8988T (cell line): ENCODE data around the gene AASDH.
A peak's percentile ranks its signal among the peaks of the same experiment; 100 is the strongest.

Experiments
- DNase-seq: peaks from one replicate; pipeline ENCODE4 v3.0.0; 2011

Gene AASDH, protein sequence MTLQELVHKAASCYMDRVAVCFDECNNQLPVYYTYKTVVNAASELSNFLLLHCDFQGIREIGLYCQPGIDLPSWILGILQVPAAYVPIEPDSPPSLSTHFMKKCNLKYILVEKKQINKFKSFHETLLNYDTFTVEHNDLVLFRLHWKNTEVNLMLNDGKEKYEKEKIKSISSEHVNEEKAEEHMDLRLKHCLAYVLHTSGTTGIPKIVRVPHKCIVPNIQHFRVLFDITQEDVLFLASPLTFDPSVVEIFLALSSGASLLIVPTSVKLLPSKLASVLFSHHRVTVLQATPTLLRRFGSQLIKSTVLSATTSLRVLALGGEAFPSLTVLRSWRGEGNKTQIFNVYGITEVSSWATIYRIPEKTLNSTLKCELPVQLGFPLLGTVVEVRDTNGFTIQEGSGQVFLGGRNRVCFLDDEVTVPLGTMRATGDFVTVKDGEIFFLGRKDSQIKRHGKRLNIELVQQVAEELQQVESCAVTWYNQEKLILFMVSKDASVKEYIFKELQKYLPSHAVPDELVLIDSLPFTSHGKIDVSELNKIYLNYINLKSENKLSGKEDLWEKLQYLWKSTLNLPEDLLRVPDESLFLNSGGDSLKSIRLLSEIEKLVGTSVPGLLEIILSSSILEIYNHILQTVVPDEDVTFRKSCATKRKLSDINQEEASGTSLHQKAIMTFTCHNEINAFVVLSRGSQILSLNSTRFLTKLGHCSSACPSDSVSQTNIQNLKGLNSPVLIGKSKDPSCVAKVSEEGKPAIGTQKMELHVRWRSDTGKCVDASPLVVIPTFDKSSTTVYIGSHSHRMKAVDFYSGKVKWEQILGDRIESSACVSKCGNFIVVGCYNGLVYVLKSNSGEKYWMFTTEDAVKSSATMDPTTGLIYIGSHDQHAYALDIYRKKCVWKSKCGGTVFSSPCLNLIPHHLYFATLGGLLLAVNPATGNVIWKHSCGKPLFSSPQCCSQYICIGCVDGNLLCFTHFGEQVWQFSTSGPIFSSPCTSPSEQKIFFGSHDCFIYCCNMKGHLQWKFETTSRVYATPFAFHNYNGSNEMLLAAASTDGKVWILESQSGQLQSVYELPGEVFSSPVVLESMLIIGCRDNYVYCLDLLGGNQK

DNA sequence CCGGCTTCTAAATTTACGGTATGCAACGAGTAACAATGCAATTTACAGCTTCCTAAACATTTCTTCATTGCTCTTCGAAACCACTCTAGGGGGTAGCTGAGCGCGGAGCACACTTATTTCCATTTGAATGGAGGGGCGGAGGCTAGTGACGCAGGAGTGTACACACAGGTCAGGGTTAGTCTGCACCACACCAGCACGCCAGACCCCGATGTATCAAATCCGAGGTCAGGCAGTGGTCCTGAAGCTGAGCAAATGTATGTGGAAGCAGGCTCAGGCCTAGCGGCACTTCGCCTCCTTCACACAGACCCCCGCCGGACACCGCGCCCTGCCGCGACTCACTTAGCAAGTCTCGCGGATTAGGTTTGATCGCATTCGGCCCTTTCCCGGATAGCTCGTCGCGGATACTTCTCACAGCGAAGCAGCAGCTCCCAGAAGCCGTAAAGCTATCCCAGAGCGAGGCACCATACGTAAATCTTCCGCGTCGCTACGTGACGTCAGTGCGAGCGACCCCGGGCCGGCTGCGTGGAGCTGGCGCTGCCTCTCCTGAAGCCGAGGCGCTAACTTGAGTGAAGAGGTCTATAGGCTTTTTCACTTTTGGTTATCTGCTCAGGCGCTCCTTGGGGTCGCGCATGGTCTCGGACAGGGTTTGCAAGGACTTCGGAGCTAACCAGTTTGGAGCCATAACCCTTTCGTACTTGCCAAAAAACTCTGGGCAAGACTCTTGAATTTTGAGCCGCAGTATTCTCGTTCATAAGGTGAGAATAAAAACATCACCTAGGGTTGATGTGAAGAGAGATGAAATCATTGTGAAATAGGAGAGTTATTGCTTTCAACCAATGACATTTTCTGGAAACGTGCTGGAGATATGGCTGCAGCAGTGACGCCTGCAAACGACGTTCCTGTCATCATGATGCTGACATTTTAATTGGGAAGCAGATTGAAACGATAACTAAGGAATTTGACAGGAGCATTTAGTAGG, at the start of gene AASDH:
Gene AASDH (minus strand): TSS at position 469 of the 979 bp plus-strand sequence. CDS start 3,192 bp downstream, outside the sequence.
- DNase-seq = peak; percentile 54

DNA sequence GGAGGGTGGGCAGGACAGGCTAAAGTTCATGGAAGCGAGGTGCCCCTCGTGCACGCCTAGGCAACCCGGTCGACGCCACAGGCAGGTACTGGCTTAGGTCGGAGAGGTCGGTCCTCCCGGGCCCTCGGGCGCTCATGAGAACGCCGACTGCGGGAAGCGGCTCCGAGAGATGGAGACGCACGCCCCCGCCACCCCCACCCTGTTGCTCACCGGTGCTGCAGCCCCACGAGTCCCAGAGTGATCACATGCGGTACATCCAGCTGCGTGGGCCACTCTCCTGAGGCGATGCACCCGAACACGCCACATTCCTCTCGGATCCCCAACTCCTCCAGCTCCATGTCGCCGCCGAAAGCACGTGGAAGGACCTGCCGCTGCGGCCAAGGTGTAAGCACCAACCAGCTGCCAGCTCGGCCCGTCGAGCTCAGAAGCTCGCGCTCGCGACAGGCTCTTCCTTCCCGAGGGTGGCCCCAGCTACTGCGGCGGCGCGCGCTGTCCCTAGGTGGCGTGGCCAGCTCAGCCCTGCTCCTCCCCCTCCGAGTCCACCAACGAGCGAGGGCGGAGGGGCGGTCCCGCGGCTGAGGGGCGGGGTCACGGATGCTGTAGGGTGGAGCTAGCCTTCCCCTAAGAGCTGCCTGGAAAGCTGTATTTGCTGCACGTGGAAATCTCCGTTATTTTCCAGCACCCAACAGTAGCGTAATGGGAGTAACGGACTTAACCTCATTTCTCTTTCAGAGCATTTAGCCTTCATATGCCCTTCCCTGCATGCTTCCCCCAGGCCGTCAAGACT, 48.0 kb upstream of the AASDH start, which contains the start of gene PPAT:
Gene PPAT (minus strand): TSS at position 476 of the 787 bp plus-strand sequence. CDS start 138 bp downstream, at position 338.
- DNase-seq = peak; percentile 87

DNA sequence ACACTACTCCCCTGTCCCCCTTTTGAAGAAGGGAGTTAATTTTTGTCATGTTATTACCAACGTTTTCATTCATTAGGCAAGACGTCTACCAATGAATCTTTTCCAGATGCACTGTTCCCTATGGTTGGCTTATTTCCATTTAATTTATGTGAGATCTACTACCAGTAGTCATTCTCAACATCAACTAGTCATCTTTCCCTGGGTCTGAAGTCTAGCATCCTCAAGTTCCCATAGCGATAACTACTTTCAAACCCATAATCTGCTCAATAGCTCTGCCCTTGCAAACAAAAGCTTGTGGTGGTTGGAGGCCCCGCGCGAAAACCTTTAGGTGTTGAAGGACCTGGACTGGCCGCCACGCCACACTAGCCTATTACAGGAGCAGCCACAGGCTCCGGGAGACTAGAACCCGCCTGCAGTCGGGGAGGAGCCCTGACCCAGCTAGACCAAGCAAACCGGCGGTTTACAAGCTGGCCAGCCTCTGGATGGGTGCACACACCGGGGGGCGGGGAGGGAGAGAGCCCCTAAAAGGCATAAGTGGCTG, 47.4 kb upstream of the AASDH start:
- peak; percentile 26 for DNase-seq

DNA sequence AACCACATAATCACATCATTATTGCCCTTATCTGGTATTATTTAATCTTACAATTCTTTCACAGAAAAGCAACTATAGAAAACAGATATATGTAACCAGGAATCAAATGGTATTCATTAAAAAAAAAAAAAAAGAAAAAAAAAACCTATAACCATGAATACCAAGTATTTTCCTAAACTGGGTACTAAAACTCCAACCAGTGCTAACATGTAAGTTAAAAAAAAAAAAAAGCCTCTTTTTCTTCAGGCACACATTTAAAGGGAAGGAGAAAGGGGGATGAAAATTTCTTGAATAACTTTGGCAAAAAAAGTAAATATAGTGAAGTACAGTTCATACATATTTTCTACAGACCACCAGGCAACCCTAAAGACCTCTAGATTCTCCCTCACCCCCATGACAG, 46.0 kb upstream of the AASDH start:
- DNase-seq = no peak

DNA sequence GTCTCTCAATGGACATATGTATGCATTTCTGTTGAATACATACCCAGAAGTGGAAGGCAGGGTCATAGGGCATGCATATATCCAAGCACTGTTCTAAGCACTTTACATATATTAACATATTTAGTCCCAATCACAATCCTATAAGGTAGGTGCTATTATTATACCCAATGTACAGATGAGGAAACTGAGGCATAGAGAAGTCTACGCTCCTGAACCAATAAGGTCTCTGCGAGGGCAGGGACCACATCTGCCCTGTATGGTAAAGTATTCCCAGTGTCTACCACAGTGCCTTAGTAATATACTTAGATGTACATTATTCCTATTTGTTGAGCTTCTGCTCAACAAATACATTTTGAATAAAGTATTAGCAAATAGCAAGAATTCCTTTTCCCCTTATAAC, 42.9 kb upstream of the AASDH start:
- no peak for DNase-seq

DNA sequence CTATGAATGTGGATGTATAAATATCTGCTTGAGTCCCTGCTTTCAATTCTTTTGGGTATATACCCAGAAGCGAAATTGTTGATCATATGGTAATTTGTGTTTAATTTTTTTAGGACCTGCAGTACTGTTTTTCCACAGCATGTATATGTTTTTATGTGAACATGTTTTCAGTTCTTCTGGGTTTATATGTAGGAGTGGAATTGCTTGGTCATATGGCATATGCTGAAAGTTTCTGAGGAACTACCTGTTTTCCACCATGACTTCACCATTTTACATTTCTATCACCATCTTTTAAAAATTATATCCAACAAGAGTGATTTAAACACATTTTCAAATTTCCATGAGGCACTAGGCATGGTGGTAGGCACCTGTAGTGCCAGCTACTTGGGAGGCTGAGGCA, 39.9 kb upstream of the AASDH start:
- no peak for DNase-seq

DNA sequence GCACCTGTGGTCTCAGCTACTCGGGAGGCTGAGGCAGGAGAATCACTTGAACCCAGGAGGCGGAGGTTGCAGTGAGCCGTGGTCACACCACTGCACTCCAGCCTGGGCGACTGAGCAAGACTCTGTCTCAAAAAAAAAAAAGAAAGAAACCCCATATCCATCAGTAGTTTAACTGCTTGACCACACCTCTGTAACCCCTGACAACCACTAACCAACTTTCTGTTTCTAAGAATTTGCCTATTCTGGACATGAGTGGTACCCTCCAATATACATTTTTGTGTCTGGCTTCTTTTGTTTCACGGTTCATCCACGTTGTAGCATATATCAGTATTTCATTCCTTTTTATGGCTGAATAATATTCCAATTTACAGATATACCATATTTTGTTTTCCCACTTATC, 39.0 kb upstream of the AASDH start:
- DNase-seq = no peak

DNA sequence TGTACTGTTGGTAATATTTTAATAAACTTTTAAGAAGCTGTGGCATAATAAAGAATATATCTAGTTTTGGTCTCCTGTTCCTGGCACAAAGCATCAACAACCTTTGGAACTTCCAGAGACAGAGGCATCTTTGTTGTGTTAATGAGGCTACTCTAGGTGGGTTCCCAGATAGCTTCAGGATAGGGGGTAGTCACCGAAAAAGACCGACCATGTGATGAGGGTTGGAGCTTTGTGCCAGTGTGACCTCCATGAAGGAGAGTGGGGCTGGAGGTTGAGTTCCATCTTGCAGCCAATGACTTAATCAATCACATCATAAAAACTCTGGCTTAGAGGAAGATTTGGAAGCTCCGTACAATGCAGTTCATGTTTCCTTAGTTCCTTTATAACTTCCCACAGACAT, 38.2 kb upstream of the AASDH start:
- DNase-seq = no peak

DNA sequence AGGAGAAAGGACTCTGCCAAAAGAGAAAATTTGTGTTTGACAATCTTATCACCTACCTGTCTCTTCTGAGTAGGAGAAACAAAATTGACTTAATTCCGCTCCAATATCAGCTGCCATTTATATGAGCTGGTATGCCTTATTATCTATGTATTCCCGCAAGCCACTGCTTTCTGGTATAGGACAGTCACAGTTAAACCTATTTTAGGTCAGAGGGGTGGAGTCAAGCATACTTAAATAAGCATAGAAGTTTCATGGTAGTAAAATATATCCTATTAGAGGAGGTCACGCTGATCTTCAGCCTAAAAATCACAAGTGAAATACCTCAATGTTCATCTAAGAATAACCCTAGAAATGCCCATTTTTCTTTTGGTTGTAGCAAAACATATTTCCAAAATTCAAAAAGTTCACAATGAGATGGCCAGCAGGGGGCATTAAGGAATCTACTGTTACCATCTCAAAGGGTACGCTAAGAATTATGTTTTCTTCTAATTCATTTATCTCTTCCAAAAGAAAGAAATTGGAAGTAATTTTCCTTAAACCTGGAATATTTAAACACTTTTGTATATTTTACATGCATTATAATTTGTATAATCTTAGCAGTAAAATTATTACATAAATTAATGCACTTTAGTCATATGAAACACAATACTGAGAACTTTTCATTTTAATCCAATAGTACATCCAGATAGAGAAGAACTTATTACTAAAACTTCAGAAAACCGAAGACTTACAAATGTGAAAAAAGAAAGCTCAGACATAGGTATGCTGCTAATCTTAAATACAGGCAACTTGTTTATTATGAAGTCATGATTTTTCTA, 37.6 kb upstream of the AASDH start:
- DNase-seq = no peak

DNA sequence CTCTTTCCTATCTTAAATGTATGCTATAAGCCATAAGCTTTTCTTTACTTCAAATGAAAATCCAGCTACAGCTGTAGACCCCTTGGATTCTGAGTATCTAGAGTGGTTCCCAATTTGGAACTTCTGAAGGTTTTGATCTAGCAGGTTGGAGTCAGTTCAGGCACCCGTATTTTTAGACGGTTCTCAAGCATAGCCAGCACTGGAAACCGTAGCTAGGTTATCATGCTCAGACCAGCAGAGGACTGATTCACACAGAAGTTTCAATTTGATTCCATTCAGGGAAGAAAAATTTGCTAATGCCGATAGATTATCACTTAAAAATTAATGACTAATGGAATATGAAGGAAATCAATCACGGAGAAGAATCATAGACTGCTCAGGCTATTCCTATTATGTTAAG, 36.9 kb upstream of the AASDH start:
- no peak for DNase-seq

DNA sequence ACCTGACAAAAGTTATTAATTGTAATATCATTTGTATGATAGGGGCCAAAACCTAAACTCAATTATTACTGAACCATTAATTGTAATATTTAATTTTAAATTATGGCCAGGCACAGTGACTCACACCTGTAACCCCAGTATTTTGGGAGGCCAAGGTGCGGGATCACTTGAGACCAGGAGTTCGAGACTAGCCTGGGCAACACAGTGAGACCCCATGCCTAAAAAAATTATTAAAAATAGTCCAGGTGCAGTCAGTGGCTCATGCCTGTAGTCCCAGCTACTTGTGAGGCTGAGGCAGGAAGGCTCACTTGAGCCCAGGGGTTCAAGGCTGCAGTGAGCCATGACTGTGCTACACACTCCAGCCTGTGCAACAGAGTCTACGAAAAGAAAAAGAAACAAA, 30.1 kb upstream of the AASDH start:
- DNase-seq = no peak

DNA sequence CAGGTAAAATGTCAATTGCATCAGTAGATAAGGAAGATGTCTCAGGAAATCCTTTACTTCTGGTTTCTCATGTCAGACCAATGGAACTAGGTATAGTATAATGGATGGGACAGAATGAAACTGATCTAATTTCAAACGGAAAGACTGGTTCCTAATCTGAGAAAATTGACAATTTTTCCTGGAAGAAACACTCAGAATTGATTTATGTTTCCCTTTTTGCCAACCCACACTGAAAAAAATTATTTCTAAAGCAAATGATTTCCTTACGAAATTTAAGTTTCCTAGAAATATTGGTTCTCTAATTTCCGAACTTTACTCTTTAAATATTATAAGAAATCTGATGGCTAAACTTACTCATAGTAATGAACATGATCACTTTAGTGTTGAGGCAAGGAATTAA, 29.1 kb upstream of the AASDH start:
- no peak for DNase-seq

DNA sequence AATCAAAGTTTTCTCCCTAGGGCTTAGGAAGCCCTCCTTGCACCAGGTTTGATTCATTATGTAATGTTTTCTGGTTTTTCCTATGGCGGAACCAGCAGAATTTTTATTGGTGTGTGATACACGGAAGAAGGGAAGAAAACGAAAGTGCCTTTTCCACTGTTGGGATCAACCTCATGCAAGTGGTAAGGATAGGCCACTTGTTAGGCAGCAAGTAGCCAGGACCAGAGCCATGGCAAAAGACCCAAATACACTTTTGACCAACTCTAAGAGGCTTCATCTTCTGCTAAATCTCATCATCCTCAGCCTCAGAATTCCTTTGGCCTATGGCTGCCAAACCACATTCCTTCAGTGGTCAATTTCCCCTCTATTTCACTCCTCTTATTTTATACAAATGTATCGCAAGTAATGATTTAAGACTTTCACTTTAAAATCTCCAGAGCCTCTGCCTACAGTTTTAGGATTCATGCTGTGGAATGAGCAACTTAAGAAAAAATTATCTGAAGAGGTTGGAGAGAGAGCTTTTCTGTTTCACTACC, 26.9 kb upstream of the AASDH start:
- no peak for DNase-seq

DNA sequence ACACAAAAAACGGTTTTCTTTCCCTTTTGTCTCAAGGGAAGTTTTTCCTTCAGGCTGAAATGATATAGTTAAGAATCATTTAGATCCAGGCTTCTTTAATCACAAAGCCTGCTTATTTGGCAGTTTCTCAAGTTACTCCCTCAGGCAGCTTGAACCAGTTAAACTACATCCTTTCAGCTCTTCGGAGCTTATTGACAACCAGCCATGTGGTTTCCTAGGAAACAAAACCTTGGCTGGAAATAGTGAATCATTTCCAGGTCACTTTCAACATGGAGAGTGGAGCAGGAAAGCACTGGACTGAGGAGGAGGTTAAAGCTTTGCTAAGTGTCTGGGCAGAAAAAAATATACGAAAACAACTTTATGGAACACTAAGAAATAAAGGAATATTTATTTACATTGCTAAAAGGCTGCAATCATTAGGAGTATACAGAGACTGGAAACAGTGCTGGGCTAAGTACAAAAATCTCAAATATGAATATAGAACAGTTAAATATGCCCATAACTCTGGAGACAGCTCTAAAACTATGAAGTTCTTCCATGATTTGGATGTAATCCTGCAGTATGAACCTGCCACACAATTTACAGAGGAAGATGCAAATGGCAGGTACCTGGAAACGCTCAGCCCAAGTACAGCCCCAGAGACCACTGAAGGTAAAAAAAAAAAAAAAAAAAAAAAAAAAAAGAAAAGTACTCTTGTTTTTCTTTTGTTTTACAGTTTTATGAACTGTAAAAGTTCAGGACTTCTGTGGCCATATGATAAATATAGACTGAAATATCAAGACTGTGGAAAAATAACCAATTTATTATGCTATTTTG, 23.2 kb upstream of the AASDH start:
- DNase-seq = no peak

DNA sequence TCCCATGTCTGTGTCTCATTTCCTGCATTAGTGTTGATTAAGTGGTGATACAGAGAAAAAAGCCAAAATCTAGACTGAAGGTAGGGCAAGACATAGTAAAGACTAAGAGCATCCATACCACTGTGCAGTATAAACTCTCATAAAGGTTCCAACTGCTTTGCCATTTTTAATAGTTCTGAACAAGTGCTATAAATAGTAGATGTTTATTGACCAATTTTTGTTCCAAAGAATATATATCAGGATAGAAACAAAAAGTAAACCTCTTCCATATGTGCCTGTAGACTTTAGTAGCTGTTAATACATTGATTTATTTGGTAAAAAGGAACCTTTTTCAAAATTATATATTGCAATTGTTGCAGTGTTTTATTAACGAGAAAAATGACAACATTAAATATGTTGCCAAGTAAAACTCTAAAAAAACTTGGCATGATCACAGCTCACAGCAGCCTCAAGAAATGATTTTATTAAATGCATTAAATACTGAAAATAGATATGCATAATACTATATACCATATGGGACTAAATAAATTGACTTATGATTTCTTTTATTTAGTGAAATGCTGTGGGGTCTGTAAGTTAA, 22.3 kb upstream of the AASDH start:
- no peak for DNase-seq

DNA sequence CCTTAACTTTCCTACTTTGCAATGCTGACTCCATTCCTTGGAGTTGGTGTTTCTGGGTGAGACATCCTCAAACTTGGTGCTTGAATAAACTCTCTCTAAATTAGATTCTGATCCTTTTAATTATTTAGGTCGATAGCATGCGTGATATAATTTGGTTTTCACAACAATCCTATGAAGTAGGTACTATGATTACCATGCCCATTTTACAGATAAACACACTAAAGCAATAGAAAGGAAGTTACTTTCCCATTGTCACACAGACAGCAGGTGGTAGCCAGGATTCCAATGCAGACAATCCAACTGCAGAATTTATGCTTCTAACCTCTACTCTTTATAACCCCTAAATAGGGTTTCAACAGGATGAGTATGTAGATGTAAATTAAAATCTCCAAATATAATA, 21.7 kb upstream of the AASDH start:
- no peak for DNase-seq

DNA sequence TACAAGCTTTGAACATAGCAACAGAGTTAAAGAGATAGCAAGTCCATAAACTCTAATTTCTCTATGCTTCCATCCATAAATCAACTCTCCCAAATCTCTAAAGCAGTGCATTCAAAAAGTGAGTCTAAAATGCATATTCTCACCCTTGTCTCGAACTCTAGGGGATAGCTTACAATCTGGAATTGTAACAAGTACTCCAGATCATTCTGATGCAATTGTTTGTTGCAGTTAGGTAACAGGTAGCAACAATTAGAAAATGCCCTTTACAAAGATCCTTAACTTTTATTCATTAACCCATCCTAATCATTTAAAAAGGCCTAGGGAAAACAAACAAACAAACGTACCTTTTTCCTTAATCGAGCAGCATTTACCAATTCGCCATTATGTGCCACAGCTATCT, 18.9 kb upstream of the AASDH start:
- no peak for DNase-seq

DNA sequence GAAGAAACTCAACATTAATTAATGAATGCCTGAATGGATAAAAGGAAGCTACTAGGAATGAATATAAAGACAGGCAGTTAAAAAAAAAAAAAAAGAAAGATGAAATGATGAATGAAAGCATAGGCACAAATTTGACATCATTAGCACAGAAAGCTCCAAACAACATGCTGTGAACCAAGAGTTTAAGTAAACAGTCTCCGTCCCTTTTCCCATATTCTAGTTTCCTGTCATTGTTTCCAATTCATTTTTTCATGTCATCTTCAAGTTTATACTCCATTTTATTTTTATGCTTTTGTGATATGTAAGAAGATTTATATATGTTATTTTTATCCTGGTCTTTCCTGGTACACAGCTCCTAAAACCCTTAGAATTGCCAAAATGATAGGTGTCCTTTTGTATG, 17.7 kb upstream of the AASDH start:
- DNase-seq = no peak

DNA sequence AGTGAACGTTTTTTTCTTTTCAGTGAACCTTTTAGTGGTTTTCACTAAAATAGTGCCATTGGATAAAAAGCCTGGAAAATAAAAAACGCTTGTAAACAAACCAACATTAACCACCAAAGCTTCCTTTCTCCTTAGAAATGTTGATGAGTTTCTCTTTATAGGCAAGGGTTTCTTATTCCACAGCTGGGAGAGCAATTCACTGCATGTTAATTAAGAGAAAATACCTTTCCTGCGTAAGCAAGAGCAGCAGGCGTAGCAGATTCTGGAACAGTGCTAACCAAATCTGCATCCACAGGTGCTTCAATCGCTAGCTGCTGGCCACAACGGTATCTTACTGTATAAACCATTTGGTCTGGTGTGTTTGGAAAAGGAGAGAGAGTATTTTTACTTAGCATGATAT, 13.3 kb upstream of the AASDH start:
- no peak for DNase-seq
